Measurements from ENCODE around the gene GCK.

DNA sequence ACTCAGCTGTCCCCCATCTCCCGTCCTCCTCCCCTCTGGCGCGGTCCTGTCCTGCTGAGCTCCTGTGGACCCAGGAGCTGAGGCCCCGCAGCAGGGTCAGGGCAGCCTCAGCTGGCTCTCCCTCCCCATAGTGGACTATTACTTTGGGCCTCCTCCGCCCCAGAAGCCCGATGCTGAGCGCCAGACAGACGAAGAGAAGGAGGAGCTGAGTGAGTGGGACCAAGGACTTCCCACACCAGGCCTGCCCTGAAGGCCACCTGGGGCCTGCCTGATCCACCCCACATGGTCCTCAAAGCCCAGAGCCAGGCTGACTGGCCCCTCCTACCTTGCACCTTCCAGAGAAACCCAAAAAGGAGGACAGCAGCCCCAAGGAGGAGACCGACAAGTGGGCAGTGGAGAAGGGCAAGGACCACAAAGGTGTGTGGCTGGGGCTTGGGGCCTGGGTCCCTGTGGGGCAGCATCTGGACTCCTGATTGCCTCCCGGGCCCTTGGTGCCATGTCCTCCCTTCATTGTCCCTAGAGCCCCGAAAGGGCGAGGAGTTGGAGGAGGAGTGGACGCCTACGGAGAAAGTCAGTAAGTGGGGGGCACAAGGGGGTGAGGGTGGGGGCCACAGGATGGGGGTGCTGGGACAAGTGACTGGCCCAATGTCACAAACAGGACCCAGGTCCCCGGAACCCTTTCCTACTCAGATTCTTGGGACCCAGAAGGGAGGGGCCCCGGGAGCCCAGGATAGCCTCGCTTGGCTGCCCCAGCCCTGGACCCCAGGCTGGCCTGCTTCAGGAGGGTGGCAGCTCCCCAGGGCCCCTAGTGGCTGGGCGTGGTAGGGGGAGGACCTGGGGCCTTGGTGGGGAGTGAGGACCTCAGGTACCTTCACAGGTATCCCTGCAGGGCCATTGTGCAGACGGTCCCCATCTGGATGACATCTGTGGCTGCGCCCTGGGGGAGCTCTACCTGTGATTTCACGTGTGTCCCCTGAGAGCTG, 80.2 kb downstream of the GCK start:
- TF ChIP-seq POLR2AphosphoS5 (IDR thresholded peaks at IDR 0.05; ENCODE audit: insufficient read depth in 1 of 2, low read depth in 1 of 2) = no peak
- TF ChIP-seq POLR2A (IDR thresholded peaks at IDR 0.05) = no peak

Data from vagina (tissue), 2 donors.